ENCODE results near the gene SAXO1. TPM values are rescaled to one million over a fixed set of nuclear protein-coding genes. Genes with fewer than 3 reads are reported as not detected.

Gene SAXO1
- total and polyA plus RNA-seq, 2 experiments from 2014 or later: 0.02 TPM; not detected in 1

DNA sequence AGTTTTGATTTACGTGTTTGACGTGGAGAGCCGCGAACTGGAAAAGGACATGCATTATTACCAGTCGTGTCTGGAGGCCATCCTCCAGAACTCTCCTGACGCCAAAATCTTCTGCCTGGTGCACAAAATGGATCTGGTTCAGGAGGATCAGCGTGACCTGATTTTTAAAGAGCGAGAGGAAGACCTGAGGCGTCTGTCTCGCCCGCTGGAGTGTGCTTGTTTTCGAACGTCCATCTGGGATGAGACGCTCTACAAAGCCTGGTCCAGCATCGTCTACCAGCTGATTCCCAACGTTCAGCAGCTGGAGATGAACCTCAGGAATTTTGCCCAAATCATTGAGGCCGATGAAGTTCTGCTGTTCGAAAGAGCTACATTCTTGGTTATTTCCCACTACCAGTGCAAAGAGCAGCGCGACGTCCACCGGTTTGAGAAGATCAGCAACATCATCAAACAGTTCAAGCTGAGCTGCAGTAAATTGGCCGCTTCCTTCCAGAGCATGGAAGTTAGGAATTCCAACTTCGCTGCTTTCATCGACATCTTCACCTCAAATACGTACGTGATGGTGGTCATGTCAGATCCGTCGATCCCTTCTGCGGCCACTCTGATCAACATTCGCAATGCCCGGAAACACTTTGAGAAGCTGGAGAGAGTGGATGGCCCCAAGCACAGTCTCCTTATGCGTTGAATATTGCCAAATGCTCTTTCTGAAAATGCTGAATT is 17.1 kb upstream of the SAXO1 start:
- no peaks in the 10 kb centered on the region for H3K36me3 Mint-ChIP-seq (ENCODE audit: low read depth)
- Histone ChIP-seq H3K27me3 (ENCODE audit: insufficient read depth) (no peaks in the 10 kb centered on the region), H3K4me1 (ENCODE audit: insufficient read depth) (peaks cover 37% of the 10 kb centered on the region), H3K4me3 (peak overlapping the region; percentile 86), H3K79me2 (replicated peaks; ENCODE audit: insufficient read depth) (peaks cover 12% of the 10 kb centered on the region), H2AFZ (peak overlapping the region; percentile 96; the same call in 1 of the 2 replicates), H3K36me3 (ENCODE audit: insufficient read depth) (no peaks in the 10 kb centered on the region), H3K27ac (ENCODE audit: low read depth) (0 out of 2 replicates have a peak overlapping the region, but pooled peaks have one; percentile 74), H4K20me1 (replicated peaks; ENCODE audit: insufficient read depth) (no peaks in the 10 kb centered on the region), H3F3A (replicated peaks; ENCODE audit: low read depth) (peaks cover 11% of the 10 kb centered on the region; the same call in 1 of the 2 replicates), H3K4me2 (peak overlapping the region; percentile 82), H3K9me2 (ENCODE audit: insufficient read depth) (no peaks in the 10 kb centered on the region)
- H3K4me1 Mint-ChIP-seq: peaks cover 37% of the 10 kb centered on the region
- TF ChIP-seq REST (IDR thresholded peaks at IDR 0.05; ENCODE audit: unreplicated experiment) (no peak), POLR2AphosphoS5 (IDR thresholded peaks at IDR 0.05; ENCODE audit: low read depth) (no peak), STAT1 (IDR thresholded peaks at IDR 0.05; ENCODE audit: unreplicated experiment) (no peak), EZH2 (IDR thresholded peaks at IDR 0.05; ENCODE audit: low read depth, unreplicated experiment) (no peak), ZNF331 (CRISPR knock-in tag; IDR thresholded peaks at IDR 0.05; ENCODE audit: low read depth) (no peak), JUNB (IDR thresholded peaks at IDR 0.05; ENCODE audit: unreplicated experiment) (no peak), NANOG (IDR thresholded peaks at IDR 0.05; ENCODE audit: borderline replicate concordance) (no peak), EZH2phosphoT487 (IDR thresholded peaks at IDR 0.05; ENCODE audit: unreplicated experiment) (no peak), ZNF114 (CRISPR knock-in tag; IDR thresholded peaks at IDR 0.05) (no peak), CREB1 (CRISPR knock-in tag; IDR thresholded peaks at IDR 0.05; ENCODE audit: low read depth) (no peak), ZNF462 (CRISPR knock-in tag; IDR thresholded peaks at IDR 0.05) (no peak)
- TF ChIP-seq, protein P1, sequence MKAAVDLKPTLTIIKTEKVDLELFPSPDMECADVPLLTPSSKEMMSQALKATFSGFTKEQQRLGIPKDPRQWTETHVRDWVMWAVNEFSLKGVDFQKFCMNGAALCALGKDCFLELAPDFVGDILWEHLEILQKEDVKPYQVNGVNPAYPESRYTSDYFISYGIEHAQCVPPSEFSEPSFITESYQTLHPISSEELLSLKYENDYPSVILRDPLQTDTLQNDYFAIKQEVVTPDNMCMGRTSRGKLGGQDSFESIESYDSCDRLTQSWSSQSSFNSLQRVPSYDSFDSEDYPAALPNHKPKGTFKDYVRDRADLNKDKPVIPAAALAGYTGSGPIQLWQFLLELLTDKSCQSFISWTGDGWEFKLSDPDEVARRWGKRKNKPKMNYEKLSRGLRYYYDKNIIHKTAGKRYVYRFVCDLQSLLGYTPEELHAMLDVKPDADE (IDR thresholded peaks at IDR 0.05): no peak
- TF ChIP-seq, protein P2, sequence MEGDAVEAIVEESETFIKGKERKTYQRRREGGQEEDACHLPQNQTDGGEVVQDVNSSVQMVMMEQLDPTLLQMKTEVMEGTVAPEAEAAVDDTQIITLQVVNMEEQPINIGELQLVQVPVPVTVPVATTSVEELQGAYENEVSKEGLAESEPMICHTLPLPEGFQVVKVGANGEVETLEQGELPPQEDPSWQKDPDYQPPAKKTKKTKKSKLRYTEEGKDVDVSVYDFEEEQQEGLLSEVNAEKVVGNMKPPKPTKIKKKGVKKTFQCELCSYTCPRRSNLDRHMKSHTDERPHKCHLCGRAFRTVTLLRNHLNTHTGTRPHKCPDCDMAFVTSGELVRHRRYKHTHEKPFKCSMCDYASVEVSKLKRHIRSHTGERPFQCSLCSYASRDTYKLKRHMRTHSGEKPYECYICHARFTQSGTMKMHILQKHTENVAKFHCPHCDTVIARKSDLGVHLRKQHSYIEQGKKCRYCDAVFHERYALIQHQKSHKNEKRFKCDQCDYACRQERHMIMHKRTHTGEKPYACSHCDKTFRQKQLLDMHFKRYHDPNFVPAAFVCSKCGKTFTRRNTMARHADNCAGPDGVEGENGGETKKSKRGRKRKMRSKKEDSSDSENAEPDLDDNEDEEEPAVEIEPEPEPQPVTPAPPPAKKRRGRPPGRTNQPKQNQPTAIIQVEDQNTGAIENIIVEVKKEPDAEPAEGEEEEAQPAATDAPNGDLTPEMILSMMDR (conservative IDR thresholded peaks at IDR 0.05; ENCODE audit: low read depth in 2 of 2): no peak
- ATAC-seq: no peak
- peak; percentile 54 for DNase-seq (ENCODE audit: low spot score)
- peak overlapping the region; percentile 81 for H3K27ac Mint-ChIP-seq
- peak overlapping the region; percentile 93 for H3K4me3 Mint-ChIP-seq
- peaks cover 13% of the 10 kb centered on the region for H3K27me3 Mint-ChIP-seq (ENCODE audit: insufficient read depth, low read depth, poor library complexity)
- no peaks in the 10 kb centered on the region for H3K9me3 Mint-ChIP-seq

All from GM23338 (cell line).